Measurements from ENCODE around the gene SEC61B.

DNA sequence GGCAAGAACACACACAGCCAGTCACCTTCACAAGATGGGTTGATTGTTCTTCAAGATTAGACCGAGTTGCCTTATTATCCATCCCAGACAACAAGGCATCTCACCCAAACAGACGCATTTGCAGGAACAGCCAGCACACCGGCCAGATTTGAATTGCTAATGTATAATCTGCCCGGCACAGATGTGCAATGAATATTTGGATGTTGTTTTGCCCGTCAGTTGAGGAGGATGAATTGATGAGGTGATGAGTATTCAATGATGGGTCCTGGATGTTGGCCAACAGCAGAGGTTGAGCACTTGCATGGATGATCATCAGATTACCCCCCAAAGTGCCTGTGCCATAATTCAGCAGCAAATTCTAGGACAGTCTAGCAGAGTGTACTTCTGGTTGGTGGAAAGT is 20.5 kb upstream of the SEC61B start:
- TF ChIP-seq, protein P1, sequence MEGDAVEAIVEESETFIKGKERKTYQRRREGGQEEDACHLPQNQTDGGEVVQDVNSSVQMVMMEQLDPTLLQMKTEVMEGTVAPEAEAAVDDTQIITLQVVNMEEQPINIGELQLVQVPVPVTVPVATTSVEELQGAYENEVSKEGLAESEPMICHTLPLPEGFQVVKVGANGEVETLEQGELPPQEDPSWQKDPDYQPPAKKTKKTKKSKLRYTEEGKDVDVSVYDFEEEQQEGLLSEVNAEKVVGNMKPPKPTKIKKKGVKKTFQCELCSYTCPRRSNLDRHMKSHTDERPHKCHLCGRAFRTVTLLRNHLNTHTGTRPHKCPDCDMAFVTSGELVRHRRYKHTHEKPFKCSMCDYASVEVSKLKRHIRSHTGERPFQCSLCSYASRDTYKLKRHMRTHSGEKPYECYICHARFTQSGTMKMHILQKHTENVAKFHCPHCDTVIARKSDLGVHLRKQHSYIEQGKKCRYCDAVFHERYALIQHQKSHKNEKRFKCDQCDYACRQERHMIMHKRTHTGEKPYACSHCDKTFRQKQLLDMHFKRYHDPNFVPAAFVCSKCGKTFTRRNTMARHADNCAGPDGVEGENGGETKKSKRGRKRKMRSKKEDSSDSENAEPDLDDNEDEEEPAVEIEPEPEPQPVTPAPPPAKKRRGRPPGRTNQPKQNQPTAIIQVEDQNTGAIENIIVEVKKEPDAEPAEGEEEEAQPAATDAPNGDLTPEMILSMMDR (IDR thresholded peaks at IDR 0.05; ENCODE audit: insufficient read depth, low read length) = no peak
- no peak for TF ChIP-seq SPI1 (IDR thresholded peaks at IDR 0.05; ENCODE audit: borderline replicate concordance, low read depth)
- TF ChIP-seq, protein P2, sequence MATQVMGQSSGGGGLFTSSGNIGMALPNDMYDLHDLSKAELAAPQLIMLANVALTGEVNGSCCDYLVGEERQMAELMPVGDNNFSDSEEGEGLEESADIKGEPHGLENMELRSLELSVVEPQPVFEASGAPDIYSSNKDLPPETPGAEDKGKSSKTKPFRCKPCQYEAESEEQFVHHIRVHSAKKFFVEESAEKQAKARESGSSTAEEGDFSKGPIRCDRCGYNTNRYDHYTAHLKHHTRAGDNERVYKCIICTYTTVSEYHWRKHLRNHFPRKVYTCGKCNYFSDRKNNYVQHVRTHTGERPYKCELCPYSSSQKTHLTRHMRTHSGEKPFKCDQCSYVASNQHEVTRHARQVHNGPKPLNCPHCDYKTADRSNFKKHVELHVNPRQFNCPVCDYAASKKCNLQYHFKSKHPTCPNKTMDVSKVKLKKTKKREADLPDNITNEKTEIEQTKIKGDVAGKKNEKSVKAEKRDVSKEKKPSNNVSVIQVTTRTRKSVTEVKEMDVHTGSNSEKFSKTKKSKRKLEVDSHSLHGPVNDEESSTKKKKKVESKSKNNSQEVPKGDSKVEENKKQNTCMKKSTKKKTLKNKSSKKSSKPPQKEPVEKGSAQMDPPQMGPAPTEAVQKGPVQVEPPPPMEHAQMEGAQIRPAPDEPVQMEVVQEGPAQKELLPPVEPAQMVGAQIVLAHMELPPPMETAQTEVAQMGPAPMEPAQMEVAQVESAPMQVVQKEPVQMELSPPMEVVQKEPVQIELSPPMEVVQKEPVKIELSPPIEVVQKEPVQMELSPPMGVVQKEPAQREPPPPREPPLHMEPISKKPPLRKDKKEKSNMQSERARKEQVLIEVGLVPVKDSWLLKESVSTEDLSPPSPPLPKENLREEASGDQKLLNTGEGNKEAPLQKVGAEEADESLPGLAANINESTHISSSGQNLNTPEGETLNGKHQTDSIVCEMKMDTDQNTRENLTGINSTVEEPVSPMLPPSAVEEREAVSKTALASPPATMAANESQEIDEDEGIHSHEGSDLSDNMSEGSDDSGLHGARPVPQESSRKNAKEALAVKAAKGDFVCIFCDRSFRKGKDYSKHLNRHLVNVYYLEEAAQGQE (IDR thresholded peaks at IDR 0.05; ENCODE audit: insufficient replicate concordance, low read depth) = no peak
